Stomach (tissue), 4 donors: ENCODE data around the gene OR10AD1.

Experiments used
- CTCF ChIP-seq, 7 experiments: fragments of 450-650 bp in 4 of 7; fragments of 200-600 bp in 3 of 7; sonication (generic) in 3 of 7; IDR thresholded peaks; one replicate each; pipeline ENCODE4 v1.5.1; 2016 to 2019; ENCODE audit warnings: antibody characterized with exemption in 7 of 7, control low read depth in 2 of 7, mild to moderate bottlenecking in 1 of 7
- EP300 ChIP-seq: sonication (generic); formaldehyde crosslinking; IDR thresholded peaks from one replicate; pipeline ENCODE4 v1.6.1; 2017; ENCODE audit warnings: antibody characterized with exemption

DNA sequence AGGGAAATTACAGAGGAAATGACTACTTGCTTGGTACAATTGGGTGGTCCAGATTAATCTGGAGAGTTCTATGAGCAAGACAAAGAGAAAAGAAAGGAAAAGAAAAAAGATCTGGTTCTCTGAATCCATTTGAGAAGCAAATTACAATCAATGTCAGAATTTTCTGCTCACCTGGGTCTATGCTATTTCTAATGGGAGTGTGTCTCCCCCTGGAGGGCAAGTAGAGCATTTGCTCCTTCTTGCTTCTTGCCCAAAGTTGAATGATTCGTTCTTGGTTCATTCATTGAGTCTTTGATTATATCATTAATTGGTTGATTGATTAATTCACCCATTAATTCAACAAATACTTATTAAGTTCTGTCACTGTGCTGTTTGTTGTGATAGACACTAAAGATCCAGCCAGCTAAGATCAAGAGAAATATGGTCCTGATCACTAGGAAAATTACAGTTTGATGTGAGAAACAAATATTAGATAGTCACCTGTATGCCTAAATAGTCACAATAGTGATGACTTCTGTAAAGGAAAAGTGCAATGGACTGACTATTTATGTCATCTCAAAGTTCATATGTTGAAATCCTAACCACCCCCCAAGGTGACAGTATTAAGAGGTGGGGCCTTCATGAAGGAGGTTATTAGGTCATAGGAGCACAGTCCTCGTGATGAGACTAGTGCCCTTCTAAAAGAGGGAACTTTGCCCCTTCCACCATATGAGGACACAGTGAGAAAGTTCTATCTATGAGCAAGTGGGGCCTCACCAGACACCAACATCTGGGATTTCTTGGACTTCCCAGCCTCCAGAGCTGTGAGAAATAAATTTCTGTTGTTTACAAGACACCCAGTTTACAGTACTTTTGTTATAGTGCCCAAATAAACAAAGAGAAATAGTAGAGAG lies 37.8 kb downstream of the OR10AD1 start:
- peak in 5 of 7 experiments; percentile 61 to 88 (median 83) for TF ChIP-seq CTCF (IDR thresholded peaks at IDR 0.05)
- no peak for TF ChIP-seq EP300
